PFSK-1 (cell line): ENCODE results near the gene THEM4.

Experiments used
- FOXP2 ChIP-seq: optimal IDR thresholded peaks from 2 replicates; pipeline ENCODE3; 2011; ENCODE audit warnings: borderline replicate concordance, control low read depth, inconsistent platforms; ENCODE audit not compliant: insufficient read depth; ENCODE audit errors: extremely low read length, extremely low read depth
- POLR2AphosphoS5 ChIP-seq: IDR thresholded peaks from 2 replicates; pipeline ENCODE4 v1.6.1; 2012; ENCODE audit warnings: low read depth, mild to moderate bottlenecking, control low read depth, low read length, moderate library complexity
- REST ChIP-seq, 2 experiments: IDR thresholded peaks; 2 replicates each; pipeline versions ENCODE4 v1.6.1 to v1.8.0; 2011 to 2012; ENCODE audit warnings: low read depth in 2 of 2, low read length in 2 of 2, control low read depth in 1 of 2, inconsistent platforms in 1 of 2, mild to moderate bottlenecking in 1 of 2, moderate library complexity in 1 of 2; ENCODE audit not compliant: insufficient read depth in 1 of 2
- SIN3A ChIP-seq: IDR thresholded peaks from 2 replicates; pipeline ENCODE4 v1.6.1; 2012; ENCODE audit warnings: mild to moderate bottlenecking, low read length, moderate library complexity, borderline replicate concordance; ENCODE audit not compliant: insufficient read depth
- TAF1 ChIP-seq: IDR thresholded peaks from 2 replicates; pipeline ENCODE4 v1.6.1; 2012; ENCODE audit warnings: low read length, control low read depth, borderline replicate concordance; ENCODE audit not compliant: insufficient read depth

The THEM4 gene

GRCh38 chr1:151892190-151892589, 17.1 kb downstream of the THEM4 start:
- TF ChIP-seq REST (IDR thresholded peaks at IDR 0.05; ENCODE audit: insufficient read depth in 1 of 2, low read depth in 2 of 2, low read length in 2 of 2) (no peak), FOXP2 (no peak), TAF1 (no peak)

- no peak for TF ChIP-seq SIN3A
- TF ChIP-seq TAF1: no peak
- no peak for TF ChIP-seq REST (IDR thresholded peaks at IDR 0.05; ENCODE audit: insufficient read depth in 1 of 2, low read depth in 2 of 2, low read length in 2 of 2)
- TF ChIP-seq POLR2AphosphoS5: no peak
- no peak for TF ChIP-seq FOXP2
Measured at GRCh38 chr1:151891512-151891911, 17.8 kb downstream of the THEM4 start.

- TF ChIP-seq REST (IDR thresholded peaks at IDR 0.05; ENCODE audit: insufficient read depth in 1 of 2, low read depth in 2 of 2, low read length in 2 of 2): no peak
- TF ChIP-seq FOXP2: no peak
- TF ChIP-seq SIN3A: no peak
- TF ChIP-seq POLR2AphosphoS5: no peak
- no peak for TF ChIP-seq TAF1
Measured at GRCh38 chr1:151888972-151889570, 20.2 kb downstream of the THEM4 start.

- TF ChIP-seq TAF1 (no peak), SIN3A (no peak), REST (IDR thresholded peaks at IDR 0.05; ENCODE audit: insufficient read depth in 1 of 2, low read depth in 2 of 2, low read length in 2 of 2) (no peak), FOXP2 (no peak), POLR2AphosphoS5 (no peak)
Measured at GRCh38 chr1:151887028-151887427, 22.3 kb downstream of the THEM4 start.

- no peak for TF ChIP-seq REST (IDR thresholded peaks at IDR 0.05; ENCODE audit: insufficient read depth in 1 of 2, low read depth in 2 of 2, low read length in 2 of 2)
- no peak for TF ChIP-seq TAF1
- TF ChIP-seq POLR2AphosphoS5: no peak
- TF ChIP-seq SIN3A: no peak
- TF ChIP-seq FOXP2: no peak
Measured at GRCh38 chr1:151885479-151885878, 23.8 kb downstream of the THEM4 start.
